ENCODE measurements around the gene TMEM126A. TPM values are rescaled to one million over a fixed set of nuclear protein-coding genes. Genes with fewer than 3 reads are reported as not detected.

Gene TMEM126A
- total and polyA plus RNA-seq, 2 of the 13 experiments (the other 11 are each of a cell fraction or from before 2014, with no cell fraction given): 59.5 to 66.9 TPM

DNA sequence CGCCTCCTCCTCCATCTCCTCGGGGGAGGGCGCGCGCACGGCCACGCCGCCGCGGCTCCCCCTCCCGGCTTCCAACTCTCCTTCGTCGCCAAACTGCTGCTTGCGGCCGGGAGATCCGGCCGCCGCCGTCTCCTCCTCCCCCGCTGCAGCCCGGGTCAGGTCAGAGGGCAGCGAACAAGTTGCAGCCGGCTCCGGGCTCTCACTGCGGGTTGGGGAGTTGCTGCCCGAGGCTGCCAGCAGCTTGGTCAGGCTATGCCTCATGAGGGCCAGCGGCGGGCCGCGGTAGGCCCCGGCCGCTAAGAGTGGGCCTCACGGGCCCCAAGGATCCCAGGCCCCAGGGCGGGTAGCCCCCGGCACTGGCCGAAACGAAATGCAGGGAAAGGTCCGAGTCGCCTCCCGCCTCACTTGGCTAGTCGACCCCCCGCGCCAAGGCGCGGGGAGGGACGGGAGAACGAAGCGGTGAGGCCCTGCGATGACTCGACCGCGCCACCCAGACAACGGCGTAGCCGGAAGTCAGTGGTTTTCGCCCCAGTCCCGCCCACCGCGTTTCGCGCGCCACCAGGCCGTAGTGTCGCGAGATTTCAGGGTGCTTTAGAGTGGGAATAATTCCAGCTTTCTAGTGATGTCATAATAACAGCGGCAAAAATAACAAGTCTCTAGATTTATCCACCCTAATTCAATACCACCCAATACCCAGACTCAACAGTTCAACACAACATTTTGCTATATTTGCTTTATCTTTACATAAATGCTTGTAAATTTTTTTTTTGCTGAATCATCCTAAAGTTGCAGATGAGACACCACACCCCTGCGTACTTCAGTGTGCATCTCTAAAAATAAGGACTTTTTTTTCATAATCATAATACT lies 17.1 kb downstream of the TMEM126A start, which contains the start of gene CREBZF (continued):
- TF ChIP-seq ZBTB21 (CRISPR knock-in tag; IDR thresholded peaks at IDR 0.05) (peak; percentile 66; the same call in 1 of the 2 replicates), ATF5 (CRISPR knock-in tag; IDR thresholded peaks at IDR 0.05; ENCODE audit: low read depth) (0 out of 2 replicates have a peak, but pooled peaks have one; percentile 42), KAT7 (CRISPR knock-in tag; IDR thresholded peaks at IDR 0.05; ENCODE audit: borderline replicate concordance) (no peak), NFIB (CRISPR knock-in tag; IDR thresholded peaks at IDR 0.05; ENCODE audit: borderline replicate concordance) (no peak), BRF2 (CRISPR knock-in tag; IDR thresholded peaks at IDR 0.05) (peak; percentile 62; the same call in 1 of the 2 replicates), POLR2A (IDR thresholded peaks at IDR 0.05; ENCODE audit: insufficient read depth in 1 of 2, low read depth in 2 of 2, low read length in 2 of 2) (peak; percentile 95 to 96), ZNF383 (CRISPR knock-in tag; IDR thresholded peaks at IDR 0.05; ENCODE audit: borderline replicate concordance) (no peak; the same call in 1 of the 2 replicates), NCOA2 (CRISPR knock-in tag; IDR thresholded peaks at IDR 0.05) (no peak), REST (IDR thresholded peaks at IDR 0.05; ENCODE audit: borderline replicate concordance in 1 of 2, low read depth in 1 of 2, low read length in 2 of 2) (no peak), ZSCAN12 (CRISPR knock-in tag; IDR thresholded peaks at IDR 0.05) (0 out of 2 replicates have a peak, but pooled peaks have one; percentile 62)
- TF ChIP-seq, protein P1, sequence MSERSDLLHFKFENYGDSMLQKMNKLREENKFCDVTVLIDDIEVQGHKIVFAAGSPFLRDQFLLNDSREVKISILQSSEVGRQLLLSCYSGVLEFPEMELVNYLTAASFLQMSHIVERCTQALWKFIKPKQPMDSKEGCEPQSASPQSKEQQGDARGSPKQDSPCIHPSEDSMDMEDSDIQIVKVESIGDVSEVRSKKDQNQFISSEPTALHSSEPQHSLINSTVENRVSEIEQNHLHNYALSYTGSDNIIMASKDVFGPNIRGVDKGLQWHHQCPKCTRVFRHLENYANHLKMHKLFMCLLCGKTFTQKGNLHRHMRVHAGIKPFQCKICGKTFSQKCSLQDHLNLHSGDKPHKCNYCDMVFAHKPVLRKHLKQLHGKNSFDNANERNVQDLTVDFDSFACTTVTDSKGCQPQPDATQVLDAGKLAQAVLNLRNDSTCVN (CRISPR knock-in tag; IDR thresholded peaks at IDR 0.05; ENCODE audit: borderline replicate concordance): peak; percentile 56; the same call in 1 of the 2 replicates
- TF ChIP-seq, protein P2, sequence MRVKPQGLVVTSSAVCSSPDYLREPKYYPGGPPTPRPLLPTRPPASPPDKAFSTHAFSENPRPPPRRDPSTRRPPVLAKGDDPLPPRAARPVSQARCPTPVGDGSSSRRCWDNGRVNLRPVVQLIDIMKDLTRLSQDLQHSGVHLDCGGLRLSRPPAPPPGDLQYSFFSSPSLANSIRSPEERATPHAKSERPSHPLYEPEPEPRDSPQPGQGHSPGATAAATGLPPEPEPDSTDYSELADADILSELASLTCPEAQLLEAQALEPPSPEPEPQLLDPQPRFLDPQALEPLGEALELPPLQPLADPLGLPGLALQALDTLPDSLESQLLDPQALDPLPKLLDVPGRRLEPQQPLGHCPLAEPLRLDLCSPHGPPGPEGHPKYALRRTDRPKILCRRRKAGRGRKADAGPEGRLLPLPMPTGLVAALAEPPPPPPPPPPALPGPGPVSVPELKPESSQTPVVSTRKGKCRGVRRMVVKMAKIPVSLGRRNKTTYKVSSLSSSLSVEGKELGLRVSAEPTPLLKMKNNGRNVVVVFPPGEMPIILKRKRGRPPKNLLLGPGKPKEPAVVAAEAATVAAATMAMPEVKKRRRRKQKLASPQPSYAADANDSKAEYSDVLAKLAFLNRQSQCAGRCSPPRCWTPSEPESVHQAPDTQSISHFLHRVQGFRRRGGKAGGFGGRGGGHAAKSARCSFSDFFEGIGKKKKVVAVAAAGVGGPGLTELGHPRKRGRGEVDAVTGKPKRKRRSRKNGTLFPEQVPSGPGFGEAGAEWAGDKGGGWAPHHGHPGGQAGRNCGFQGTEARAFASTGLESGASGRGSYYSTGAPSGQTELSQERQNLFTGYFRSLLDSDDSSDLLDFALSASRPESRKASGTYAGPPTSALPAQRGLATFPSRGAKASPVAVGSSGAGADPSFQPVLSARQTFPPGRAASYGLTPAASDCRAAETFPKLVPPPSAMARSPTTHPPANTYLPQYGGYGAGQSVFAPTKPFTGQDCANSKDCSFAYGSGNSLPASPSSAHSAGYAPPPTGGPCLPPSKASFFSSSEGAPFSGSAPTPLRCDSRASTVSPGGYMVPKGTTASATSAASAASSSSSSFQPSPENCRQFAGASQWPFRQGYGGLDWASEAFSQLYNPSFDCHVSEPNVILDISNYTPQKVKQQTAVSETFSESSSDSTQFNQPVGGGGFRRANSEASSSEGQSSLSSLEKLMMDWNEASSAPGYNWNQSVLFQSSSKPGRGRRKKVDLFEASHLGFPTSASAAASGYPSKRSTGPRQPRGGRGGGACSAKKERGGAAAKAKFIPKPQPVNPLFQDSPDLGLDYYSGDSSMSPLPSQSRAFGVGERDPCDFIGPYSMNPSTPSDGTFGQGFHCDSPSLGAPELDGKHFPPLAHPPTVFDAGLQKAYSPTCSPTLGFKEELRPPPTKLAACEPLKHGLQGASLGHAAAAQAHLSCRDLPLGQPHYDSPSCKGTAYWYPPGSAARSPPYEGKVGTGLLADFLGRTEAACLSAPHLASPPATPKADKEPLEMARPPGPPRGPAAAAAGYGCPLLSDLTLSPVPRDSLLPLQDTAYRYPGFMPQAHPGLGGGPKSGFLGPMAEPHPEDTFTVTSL (CRISPR knock-in tag; IDR thresholded peaks at IDR 0.05; ENCODE audit: borderline replicate concordance): peak; percentile 69; the same call in 1 of the 2 replicates

Measured in HepG2 (cell line).